KOPT-K1 (cell line): ENCODE results near the gene EHD1.

ENCODE experiments used
- H3K27ac ChIP-seq: fragments of 200-600 bp; sonication (generic); 2 replicates; pipeline ENCODE4 v1.5.1; 2016; ENCODE audit warnings: antibody characterized with exemption, mild to moderate bottlenecking, low read depth, low read length; ENCODE audit not compliant: poor library complexity, severe bottlenecking
- H3K36me3 ChIP-seq: fragments of 200-600 bp; sonication (generic); 2 replicates; pipeline ENCODE4 v1.5.1; 2017; ENCODE audit warnings: antibody characterized with exemption, mild to moderate bottlenecking, low read length, moderate library complexity; ENCODE audit not compliant: insufficient read depth
- H3K9me3 ChIP-seq: fragments of 200-600 bp; sonication (generic); 2 replicates; pipeline ENCODE4 v1.5.1; 2017; ENCODE audit warnings: antibody characterized with exemption, low read length, mild to moderate bottlenecking; ENCODE audit not compliant: insufficient read depth, poor library complexity, severe bottlenecking

Gene EHD1

GRCh38 chr11:64888406-64888728 is 9.9 kb upstream of the EHD1 start:
- H3K9me3 ChIP-seq: no peaks in the 10 kb centered on the region
- no peaks in the 10 kb centered on the region for H3K36me3 ChIP-seq
- peak overlapping the region; percentile 54 for H3K27ac ChIP-seq

GRCh38 chr11:64887757-64888405 is 9.5 kb upstream of the EHD1 start:
- Histone ChIP-seq H3K36me3 (no peaks in the 10 kb centered on the region), H3K27ac (peak overlapping the region; percentile 54), H3K9me3 (no peaks in the 10 kb centered on the region)

DNA sequence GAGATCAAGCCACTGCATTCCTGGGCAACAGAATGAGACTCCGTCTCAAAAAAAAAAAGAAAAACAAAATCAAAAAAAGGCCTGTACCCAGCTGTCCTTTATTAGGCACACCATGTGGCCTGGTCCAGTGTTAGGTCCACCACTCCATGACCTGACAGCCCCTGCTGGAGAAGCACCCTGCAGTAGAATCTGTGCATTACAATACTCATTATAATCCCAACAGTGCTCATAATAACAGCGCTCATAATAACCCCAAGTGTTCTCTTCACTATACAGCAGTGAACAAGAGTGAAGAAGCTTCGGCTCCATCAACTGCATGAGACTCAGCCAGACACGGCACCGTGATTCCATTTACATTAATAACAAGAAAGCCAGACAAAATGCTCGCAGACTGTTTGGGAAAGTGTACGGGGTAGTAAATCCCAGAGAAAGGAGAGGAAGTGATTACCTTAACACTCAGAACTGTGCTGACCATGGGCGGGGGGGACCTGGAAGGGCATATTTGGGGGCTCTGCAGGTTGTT is 8.9 kb upstream of the EHD1 start:
- Histone ChIP-seq H3K27ac (peak overlapping the region; percentile 54), H3K9me3 (no peaks in the 10 kb centered on the region), H3K36me3 (no peaks in the 10 kb centered on the region)

GRCh38 chr11:64885367-64886286 is 7.2 kb upstream of the EHD1 start:
- Histone ChIP-seq H3K36me3 (no peaks in the 10 kb centered on the region), H3K9me3 (no peaks in the 10 kb centered on the region), H3K27ac (no peak overlapping the region)

DNA sequence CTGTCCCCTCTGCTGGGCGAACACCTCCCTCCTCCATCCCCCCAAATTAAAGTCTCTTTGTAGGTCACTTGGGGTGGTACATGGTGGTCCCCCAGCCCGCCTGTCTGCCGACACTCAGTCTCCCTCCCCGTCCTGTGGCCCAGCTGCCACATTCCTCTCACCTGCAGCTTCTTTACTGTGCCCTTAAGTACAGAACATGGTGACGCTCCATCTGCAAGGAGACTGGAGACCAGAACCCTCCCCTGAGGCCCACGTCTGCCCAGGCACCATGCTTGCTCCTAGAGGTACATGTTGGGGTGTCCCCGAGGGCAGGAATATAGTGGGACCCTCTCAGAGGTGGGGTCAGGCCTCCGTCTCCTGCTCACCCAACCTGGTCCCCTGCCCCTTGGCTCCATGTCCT is 5.6 kb upstream of the EHD1 start:
- Histone ChIP-seq H3K36me3 (no peaks in the 10 kb centered on the region), H3K27ac (peak overlapping the region; percentile 66), H3K9me3 (no peaks in the 10 kb centered on the region)

- peak overlapping the region; percentile 66 for H3K27ac ChIP-seq
- no peaks in the 10 kb centered on the region for H3K9me3 ChIP-seq
- no peaks in the 10 kb centered on the region for H3K36me3 ChIP-seq
These were observed 5.2 kb upstream of the EHD1 start for GRCh38 chr11:64883575-64883974.

DNA sequence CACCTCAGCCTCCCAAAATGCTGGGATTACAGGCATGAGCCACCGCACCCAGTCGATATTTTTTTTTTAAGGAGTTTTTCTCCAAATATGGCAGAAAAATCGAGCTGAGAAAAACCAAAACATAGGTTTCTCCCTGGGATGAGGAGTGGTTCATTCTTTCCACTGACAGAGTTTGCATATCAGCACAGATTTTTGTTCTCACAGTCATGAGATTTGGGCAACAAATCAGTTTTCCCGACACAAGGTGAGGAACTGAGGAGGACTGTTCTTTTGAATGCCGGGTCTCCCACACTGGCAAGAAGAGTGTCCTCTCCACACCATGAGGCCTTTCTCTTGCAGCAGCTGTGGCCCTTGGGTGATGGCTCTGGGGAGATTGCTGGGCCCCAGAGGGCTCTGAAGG is 3.8 kb upstream of the EHD1 start:
- no peaks in the 10 kb centered on the region for H3K36me3 ChIP-seq
- no peaks in the 10 kb centered on the region for H3K9me3 ChIP-seq
- H3K27ac ChIP-seq: peak overlapping the region; percentile 66

GRCh38 chr11:64881476-64881875 is 3.1 kb upstream of the EHD1 start:
- Histone ChIP-seq H3K9me3 (no peaks in the 10 kb centered on the region), H3K27ac (peak overlapping the region; percentile 95), H3K36me3 (no peaks in the 10 kb centered on the region)

- peak overlapping the region; percentile 95 for H3K27ac ChIP-seq
- peaks cover 10% of the 10 kb centered on the region; the same call in 1 of the 2 replicates for H3K36me3 ChIP-seq
- H3K9me3 ChIP-seq: no peaks in the 10 kb centered on the region
These were observed 2.0 kb upstream of the EHD1 start for GRCh38 chr11:64880240-64881001.

GRCh38 chr11:64879244-64879900 is 951 bp upstream of the EHD1 start:
- Histone ChIP-seq H3K9me3 (no peaks in the 10 kb centered on the region), H3K36me3 (peaks cover 20% of the 10 kb centered on the region), H3K27ac (peak overlapping the region; percentile 95)

GRCh38 chr11:64878223-64878493 is 263 bp downstream of the EHD1 start:
- H3K27ac ChIP-seq: peak overlapping the region; percentile 95
- no peaks in the 10 kb centered on the region for H3K9me3 ChIP-seq
- peaks cover 29% of the 10 kb centered on the region for H3K36me3 ChIP-seq

DNA sequence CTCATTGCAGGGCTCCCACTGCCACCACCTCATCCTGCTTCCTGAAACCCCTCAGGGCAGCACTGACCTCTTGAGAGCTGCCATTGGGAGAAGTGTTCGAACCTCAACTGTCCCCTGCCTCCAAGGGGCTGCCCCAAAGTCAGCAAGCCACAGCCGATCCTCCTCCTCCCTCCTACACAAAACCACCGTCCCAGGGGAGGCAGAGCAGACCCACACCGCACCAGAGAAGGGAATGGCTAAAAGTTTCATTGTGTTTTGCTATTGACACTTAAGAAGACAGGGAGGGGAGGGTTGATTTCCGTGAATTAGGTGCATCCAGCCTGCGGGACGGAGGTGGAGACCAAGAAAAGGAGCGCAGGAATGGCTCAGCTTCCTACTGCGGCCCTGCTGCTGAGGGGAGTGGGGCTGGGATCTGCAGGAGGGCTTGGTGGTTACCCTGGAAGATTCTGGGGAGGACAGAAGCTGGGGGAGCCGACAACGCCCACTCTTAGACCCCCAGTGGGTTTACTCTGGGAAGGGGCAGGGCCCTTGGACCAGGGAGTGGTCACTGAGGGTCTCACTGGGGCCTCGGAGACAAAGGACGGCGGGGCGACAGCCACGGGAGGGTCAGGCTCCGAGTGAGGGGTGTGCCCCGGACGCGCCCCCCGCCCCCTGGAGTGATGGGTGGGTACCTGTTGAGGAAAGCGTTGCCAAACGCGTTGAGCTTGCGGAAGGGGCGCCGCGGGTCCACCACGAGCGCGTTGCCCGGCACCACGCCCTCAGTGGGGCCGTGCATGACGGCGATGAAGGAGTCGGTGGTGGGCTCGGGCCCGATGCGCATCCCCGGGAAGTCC is 815 bp downstream of the EHD1 start:
- Histone ChIP-seq H3K9me3 (no peaks in the 10 kb centered on the region), H3K27ac (peak overlapping the region; percentile 95), H3K36me3 (peaks cover 35% of the 10 kb centered on the region)

DNA sequence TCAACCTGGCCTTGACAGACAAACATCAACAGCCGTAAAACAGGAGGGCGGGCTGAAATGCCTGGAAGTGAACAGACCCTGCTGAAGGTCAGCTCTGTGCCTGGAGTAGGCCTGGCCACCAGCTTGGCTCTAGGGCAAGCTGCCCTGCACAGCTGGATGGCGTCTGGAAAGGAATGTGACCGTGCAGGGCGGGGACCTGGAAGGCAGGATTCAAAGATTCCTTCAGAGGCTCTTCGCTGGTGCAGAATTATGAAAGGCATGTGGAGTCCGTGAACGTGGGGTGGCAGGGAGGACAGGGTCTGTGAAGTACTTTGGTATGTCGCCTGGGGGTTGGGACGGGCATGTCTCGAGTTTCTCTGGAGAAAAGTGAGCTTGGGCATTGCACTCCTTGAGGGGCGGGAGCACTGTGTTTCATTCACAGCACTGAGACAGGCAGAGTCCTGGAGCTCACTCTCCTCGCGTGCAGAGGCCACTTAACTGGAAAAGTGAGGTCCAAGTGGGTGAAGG is 1.5 kb downstream of the EHD1 start:
- Histone ChIP-seq H3K9me3 (no peaks in the 10 kb centered on the region), H3K27ac (peak overlapping the region; percentile 95), H3K36me3 (peaks cover 42% of the 10 kb centered on the region)

DNA sequence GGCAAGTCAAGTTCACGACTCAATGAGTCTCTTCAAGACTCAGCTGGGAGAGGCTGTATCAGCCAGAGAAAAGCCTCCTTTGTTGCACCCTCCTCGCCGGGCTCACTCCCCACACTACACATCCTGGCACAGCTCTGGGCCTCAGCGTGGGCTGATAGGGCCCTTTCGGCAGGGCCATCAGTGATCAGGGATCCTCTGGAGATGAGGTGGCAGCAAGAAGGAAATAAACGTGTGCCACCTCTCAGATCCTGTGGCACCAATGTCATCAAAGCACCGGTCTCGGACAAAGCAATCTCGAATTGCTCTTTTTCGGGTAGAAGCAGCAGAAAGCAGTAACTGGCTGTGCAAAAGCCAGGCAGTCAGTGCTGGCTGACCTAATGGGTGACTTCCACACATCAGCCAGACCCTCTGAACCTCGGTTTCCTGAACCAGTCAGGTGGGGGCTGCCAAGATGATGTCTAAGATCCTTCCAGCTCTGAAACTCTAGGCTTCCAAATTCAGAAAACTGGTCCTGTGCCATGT is 2.1 kb downstream of the EHD1 start:
- Histone ChIP-seq H3K36me3 (peaks cover 48% of the 10 kb centered on the region), H3K9me3 (no peaks in the 10 kb centered on the region), H3K27ac (no peak overlapping the region)
